Stimulated activated CD8-positive, alpha-beta memory T cell treated with anti-CD3 and anti-CD28 coated beads, Interleukin-15, amount 100 ng/mL, for 4 hours (primary cell): Measurements from ENCODE around the gene AK4.
"Not testable (repeated sequence)": the region's sequence is repeated elsewhere in the genome, so short reads cannot be mapped to it uniquely, and the experiment has no call there.

Source experiments
- DNase-seq, 2 donors: peaks; one replicate each; pipeline ENCODE4 v3.0.0-alpha.2; 2020; ENCODE audit warnings: low read depth in 2 of 2

AK4 gene

GRCh38 chr1:65214340-65215027, 66.5 kb downstream of the AK4 start:
- no peak for DNase-seq

GRCh38 chr1:65216989-65217388, 69.0 kb downstream of the AK4 start:
- DNase-seq = no peak

GRCh38 chr1:65221638-65222339, 73.8 kb downstream of the AK4 start:
- no peak for DNase-seq

GRCh38 chr1:65222340-65222940, 74.4 kb downstream of the AK4 start:
- DNase-seq = no peak

GRCh38 chr1:65224681-65225091, 76.7 kb downstream of the AK4 start:
- DNase-seq = no peak

GRCh38 chr1:65225179-65225578, 77.2 kb downstream of the AK4 start:
- no peak for DNase-seq

- DNase-seq = no peak
Observed at GRCh38 chr1:65229201-65229600, 81.2 kb downstream of the AK4 start.

- DNase-seq = no peak
Observed at GRCh38 chr1:65229754-65230339, 81.8 kb downstream of the AK4 start.

GRCh38 chr1:65230731-65231481, 82.9 kb downstream of the AK4 start:
- no peak for DNase-seq

GRCh38 chr1:65231718-65232330, 83.8 kb downstream of the AK4 start:
- DNase-seq = no peak

GRCh38 chr1:65232461-65232990, 84.5 kb downstream of the AK4 start:
- DNase-seq = no peak

- DNase-seq = no peak
Observed at GRCh38 chr1:65233782-65234181, 85.8 kb downstream of the AK4 start.

- no peak for DNase-seq
Observed at GRCh38 chr1:65235867-65236805, 88.1 kb downstream of the AK4 start.

- DNase-seq = not testable (repeated sequence)
Observed at GRCh38 chr1:65237088-65237487, 89.1 kb downstream of the AK4 start.

GRCh38 chr1:65237503-65237902, 89.5 kb downstream of the AK4 start:
- no peak for DNase-seq

GRCh38 chr1:65238010-65238409, 90.0 kb downstream of the AK4 start:
- DNase-seq = no peak

GRCh38 chr1:65243491-65243890, 95.5 kb downstream of the AK4 start:
- DNase-seq = no peak

- no peak for DNase-seq
Observed at GRCh38 chr1:65245295-65245694, 97.3 kb downstream of the AK4 start.

GRCh38 chr1:65247419-65248359, 99.7 kb downstream of the AK4 start:
- DNase-seq = no peak
